CD4-positive, alpha-beta T cell treated with Interleukin-1 beta for 1 hour (primary cell): ENCODE results near the gene MARK3.

Experiments
- DNase-seq, 2 donors: peaks; one replicate each; pipeline ENCODE4 v3.0.0-alpha.2; 2020 to 2022

Gene MARK3

GRCh38 chr14:103552011-103552845, 167.0 kb downstream of the MARK3 start:
- no peak for DNase-seq

DNA sequence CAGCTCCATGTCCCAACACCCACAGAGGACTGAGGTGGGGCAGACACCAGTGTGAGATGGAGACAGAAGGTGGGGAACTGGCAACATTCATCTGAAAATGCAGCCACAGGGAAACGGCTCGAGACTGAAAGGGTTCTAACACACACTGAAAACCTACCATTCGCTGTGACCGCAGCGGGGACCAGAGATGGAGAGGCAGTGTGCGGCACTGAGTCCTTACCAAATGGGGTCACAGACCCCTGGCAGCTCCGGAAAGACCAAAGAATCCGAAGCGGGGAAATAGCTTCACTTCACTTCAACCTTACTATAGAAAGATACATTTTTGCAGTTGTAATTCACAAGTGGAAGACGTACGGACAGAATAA, 167.6 kb downstream of the MARK3 start:
- DNase-seq: no peak
